ENCODE results near the gene IFFO2. TPM values are rescaled to one million over a fixed set of nuclear protein-coding genes. Genes with fewer than 3 reads are reported as not detected.
A peak's percentile ranks its signal among the peaks of the same experiment; 100 is the strongest.

IFFO2 gene
- polyA plus RNA-seq, 1 of the 3 experiments (the other 2 are of a cell fraction), result 10.5 TPM

DNA sequence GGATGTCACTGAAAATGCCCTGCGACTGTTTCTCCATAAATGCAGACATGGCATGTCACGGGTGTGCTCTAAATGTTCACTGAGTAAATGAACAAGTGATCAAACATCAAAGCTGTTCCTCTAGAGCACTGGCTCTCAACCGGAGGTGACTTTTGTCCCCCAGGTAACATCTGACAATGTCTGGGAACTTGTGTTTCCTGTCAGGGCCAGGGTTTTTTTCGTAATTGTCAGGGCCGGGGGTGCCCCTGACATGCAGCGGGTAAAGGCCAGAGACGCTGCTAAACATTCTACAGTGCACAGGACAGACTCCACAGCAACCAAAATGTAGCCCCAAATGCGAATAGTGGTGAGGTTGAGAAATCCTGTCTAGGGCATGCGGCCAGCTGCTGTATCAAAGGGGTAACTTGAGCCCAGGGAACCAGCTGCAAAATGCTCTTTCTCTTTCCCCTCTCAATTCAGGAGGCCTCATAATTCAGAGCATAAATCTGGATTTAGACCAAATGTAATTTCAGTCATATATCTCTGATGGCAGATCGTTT is 56.1 kb downstream of the IFFO2 start:
- CTCF ChIA-PET, result interaction anchor here (1.0 to 5.2 kb wide), 5 partner anchors 12 to 303 kb away, joined by 3 to 59 read pairs (median 8); no protein-coding TSS in a partner anchor
- H3K9me3 ChIP-seq, result no peaks in the 10 kb centered on the region
- H3K36me3 ChIP-seq (replicated peaks in 1 of 2; ENCODE audit: control insufficient read depth in 1 of 2, insufficient read depth in 2 of 2, low read length in 1 of 2), result no peaks in the 10 kb centered on the region
- H3K27me3 ChIP-seq (ENCODE audit: insufficient read depth), result no peaks in the 10 kb centered on the region
- H3K4me2 ChIP-seq, result no peak overlapping the region
- DNase-seq, result no peak
- peaks cover 6% of the 10 kb centered on the region for H3F3A ChIP-seq (replicated peaks; ENCODE audit: insufficient read depth)
- H2AFZ ChIP-seq (ENCODE audit: low read depth), result no peak overlapping the region
- H3K27ac ChIP-seq (ENCODE audit: low read depth in 2 of 2, low read length in 1 of 2), result no peak overlapping the region
- peaks cover 9 to 18% of the 10 kb centered on the region in 2 experiments; a peak in 2 of 4 replicates for H3K4me1 ChIP-seq (ENCODE audit: control insufficient read depth in 1 of 2, insufficient read depth in 2 of 2, low read depth in 1 of 2, low read length in 1 of 2)
- TF ChIP-seq GATA2 (CRISPR knock-in tag; IDR thresholded peaks at IDR 0.05) (0 out of 2 replicates have a peak, but pooled peaks have one; percentile 8), FOSL2 (IDR thresholded peaks at IDR 0.05; ENCODE audit: borderline replicate concordance, low read depth) (no peak), TEAD4 (IDR thresholded peaks at IDR 0.05; ENCODE audit: borderline replicate concordance, insufficient read depth) (no peak)
- TF ChIP-seq, protein P1, sequence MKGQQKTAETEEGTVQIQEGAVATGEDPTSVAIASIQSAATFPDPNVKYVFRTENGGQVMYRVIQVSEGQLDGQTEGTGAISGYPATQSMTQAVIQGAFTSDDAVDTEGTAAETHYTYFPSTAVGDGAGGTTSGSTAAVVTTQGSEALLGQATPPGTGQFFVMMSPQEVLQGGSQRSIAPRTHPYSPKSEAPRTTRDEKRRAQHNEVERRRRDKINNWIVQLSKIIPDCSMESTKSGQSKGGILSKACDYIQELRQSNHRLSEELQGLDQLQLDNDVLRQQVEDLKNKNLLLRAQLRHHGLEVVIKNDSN (IDR thresholded peaks at IDR 0.05; ENCODE audit: borderline replicate concordance, low read depth), result no peak
- POLR2A ChIA-PET, result no interaction called here
- no peaks in the 10 kb centered on the region for H3K9me2 ChIP-seq
- H3K4me3 ChIP-seq (ENCODE audit: low read depth in 2 of 2, low read length in 1 of 2), result no peak overlapping the region
- WGBS (ENCODE audit: low lambda C conversion rate), result 81% methylated on average over 9 of the region's 10 CpGs
- peaks cover 7% of the 10 kb centered on the region; the same call in 1 of the 2 replicates for H3K79me2 ChIP-seq (ENCODE audit: insufficient read depth)
- H3K9ac ChIP-seq, result no peak overlapping the region
- H4K20me1 ChIP-seq (ENCODE audit: insufficient read depth), result no peaks in the 10 kb centered on the region

DNA sequence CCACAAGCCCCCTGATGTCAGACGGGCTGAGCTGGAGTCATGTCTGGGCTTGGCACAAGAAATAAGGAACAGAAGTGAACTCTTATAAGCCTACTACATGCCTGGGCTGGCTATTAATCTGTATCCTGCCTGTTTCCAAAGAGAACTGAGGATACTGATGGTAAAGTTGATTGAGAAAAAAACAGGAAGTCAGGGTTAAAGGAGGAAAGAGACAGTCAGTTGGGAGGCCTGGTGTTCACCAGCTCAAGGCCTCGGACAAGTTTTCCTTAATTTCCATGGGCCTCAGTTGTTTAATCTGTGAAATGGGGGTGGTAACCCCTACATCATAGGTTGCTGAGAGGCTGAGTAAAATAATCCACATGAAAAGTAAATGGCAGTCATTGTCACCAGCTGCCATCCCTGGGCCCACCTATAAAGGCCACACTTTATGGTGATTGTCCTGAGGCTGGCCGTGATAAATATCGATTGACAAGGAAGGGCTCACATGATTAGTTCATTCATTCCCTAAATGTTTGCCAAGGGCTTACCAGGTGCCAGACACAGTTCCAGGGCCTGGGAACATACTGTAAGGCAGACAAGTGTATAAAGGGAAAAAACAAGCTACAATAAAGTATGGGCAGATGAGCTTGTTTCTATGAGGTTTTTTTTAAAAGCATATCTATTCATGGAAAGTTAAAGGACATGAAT is 57.0 kb downstream of the IFFO2 start:
- Histone ChIP-seq H3K4me3 (ENCODE audit: low read depth in 2 of 2, low read length in 1 of 2) (no peak overlapping the region), H3K79me2 (ENCODE audit: insufficient read depth) (peaks cover 7% of the 10 kb centered on the region; the same call in 1 of the 2 replicates), H2AFZ (ENCODE audit: low read depth) (no peak overlapping the region), H3F3A (replicated peaks; ENCODE audit: insufficient read depth) (peaks cover 6% of the 10 kb centered on the region), H4K20me1 (ENCODE audit: insufficient read depth) (no peaks in the 10 kb centered on the region), H3K9ac (no peak overlapping the region), H3K36me3 (replicated peaks in 1 of 2; ENCODE audit: control insufficient read depth in 1 of 2, insufficient read depth in 2 of 2, low read length in 1 of 2) (no peaks in the 10 kb centered on the region), H3K27ac (ENCODE audit: low read depth in 2 of 2, low read length in 1 of 2) (no peak overlapping the region), H3K9me2 (no peaks in the 10 kb centered on the region), H3K9me3 (no peaks in the 10 kb centered on the region), H3K4me2 (no peak overlapping the region), H3K27me3 (ENCODE audit: insufficient read depth) (no peaks in the 10 kb centered on the region), H3K4me1 (ENCODE audit: control insufficient read depth in 1 of 2, insufficient read depth in 2 of 2, low read depth in 1 of 2, low read length in 1 of 2) (peaks cover 9 to 25% of the 10 kb centered on the region in 2 experiments; a peak in 2 of 4 replicates)
- 85% methylated on average over 4 of the region's 4 CpGs for WGBS (ENCODE audit: low lambda C conversion rate)
- DNase-seq, result no peak
- POLR2A ChIA-PET, result no interaction called here
- TF ChIP-seq, protein P2, sequence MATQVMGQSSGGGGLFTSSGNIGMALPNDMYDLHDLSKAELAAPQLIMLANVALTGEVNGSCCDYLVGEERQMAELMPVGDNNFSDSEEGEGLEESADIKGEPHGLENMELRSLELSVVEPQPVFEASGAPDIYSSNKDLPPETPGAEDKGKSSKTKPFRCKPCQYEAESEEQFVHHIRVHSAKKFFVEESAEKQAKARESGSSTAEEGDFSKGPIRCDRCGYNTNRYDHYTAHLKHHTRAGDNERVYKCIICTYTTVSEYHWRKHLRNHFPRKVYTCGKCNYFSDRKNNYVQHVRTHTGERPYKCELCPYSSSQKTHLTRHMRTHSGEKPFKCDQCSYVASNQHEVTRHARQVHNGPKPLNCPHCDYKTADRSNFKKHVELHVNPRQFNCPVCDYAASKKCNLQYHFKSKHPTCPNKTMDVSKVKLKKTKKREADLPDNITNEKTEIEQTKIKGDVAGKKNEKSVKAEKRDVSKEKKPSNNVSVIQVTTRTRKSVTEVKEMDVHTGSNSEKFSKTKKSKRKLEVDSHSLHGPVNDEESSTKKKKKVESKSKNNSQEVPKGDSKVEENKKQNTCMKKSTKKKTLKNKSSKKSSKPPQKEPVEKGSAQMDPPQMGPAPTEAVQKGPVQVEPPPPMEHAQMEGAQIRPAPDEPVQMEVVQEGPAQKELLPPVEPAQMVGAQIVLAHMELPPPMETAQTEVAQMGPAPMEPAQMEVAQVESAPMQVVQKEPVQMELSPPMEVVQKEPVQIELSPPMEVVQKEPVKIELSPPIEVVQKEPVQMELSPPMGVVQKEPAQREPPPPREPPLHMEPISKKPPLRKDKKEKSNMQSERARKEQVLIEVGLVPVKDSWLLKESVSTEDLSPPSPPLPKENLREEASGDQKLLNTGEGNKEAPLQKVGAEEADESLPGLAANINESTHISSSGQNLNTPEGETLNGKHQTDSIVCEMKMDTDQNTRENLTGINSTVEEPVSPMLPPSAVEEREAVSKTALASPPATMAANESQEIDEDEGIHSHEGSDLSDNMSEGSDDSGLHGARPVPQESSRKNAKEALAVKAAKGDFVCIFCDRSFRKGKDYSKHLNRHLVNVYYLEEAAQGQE (IDR thresholded peaks at IDR 0.05; ENCODE audit: low read depth, low read length), result no peak
- TF ChIP-seq GABPA (IDR thresholded peaks at IDR 0.05; ENCODE audit: low read depth) (no peak), RCOR1 (IDR thresholded peaks at IDR 0.05; ENCODE audit: low read length) (no peak), ELF1 (IDR thresholded peaks at IDR 0.05) (no peak), TEAD4 (IDR thresholded peaks at IDR 0.05; ENCODE audit: borderline replicate concordance, insufficient read depth) (no peak), TCF12 (IDR thresholded peaks at IDR 0.05) (no peak)
- TF ChIP-seq, protein P3, sequence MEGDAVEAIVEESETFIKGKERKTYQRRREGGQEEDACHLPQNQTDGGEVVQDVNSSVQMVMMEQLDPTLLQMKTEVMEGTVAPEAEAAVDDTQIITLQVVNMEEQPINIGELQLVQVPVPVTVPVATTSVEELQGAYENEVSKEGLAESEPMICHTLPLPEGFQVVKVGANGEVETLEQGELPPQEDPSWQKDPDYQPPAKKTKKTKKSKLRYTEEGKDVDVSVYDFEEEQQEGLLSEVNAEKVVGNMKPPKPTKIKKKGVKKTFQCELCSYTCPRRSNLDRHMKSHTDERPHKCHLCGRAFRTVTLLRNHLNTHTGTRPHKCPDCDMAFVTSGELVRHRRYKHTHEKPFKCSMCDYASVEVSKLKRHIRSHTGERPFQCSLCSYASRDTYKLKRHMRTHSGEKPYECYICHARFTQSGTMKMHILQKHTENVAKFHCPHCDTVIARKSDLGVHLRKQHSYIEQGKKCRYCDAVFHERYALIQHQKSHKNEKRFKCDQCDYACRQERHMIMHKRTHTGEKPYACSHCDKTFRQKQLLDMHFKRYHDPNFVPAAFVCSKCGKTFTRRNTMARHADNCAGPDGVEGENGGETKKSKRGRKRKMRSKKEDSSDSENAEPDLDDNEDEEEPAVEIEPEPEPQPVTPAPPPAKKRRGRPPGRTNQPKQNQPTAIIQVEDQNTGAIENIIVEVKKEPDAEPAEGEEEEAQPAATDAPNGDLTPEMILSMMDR (IDR thresholded peaks at IDR 0.05), result no peak
- CTCF ChIA-PET, result interaction anchor here (1.0 to 5.2 kb wide), 5 partner anchors 13 to 302 kb away, joined by 3 to 59 read pairs (median 8); no protein-coding TSS in a partner anchor

Measured in SK-N-SH (cell line).